ENCODE measurements around the gene SH3YL1. TPM values are rescaled to one million over a fixed set of nuclear protein-coding genes. Genes with fewer than 3 reads are reported as not detected.

Gene SH3YL1
- total RNA-seq, 1 donor from 2014 or later, result 120 TPM

DNA sequence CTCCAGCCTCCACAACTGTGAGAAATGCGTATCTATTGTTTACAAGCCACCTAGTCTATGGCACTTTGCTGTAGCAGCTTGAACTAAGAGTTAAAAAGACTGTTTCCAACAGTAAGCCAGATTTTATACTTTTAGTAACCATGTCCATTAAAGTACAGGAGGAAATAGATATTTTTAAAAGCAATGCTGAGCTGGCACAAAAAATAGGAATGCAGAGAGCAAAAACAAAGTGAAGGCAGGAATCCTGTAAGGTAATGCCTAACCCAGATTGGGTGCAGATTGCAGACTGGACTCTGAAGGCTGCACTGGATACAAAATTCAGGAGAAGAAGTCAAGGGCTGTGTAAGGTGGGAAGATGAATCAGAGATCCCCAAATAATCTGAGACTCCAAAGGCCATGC, 55.5 kb downstream of the SH3YL1 start:
- Mint-ChIP-seq H3K4me3 (ENCODE audit: low read depth) (no peak overlapping the region), H3K27me3 (peaks cover 28% of the 10 kb centered on the region), H3K27ac (no peak overlapping the region), H3K36me3 (ENCODE audit: insufficient read depth) (no peaks in the 10 kb centered on the region), H3K4me1 (ENCODE audit: low read depth) (peaks cover 2% of the 10 kb centered on the region), H3K9me3 (ENCODE audit: low read depth) (peaks cover 3% of the 10 kb centered on the region)
- DNase-seq (ENCODE audit: low spot score, unreplicated experiment), result no peak
- TF ChIP-seq, protein P1, sequence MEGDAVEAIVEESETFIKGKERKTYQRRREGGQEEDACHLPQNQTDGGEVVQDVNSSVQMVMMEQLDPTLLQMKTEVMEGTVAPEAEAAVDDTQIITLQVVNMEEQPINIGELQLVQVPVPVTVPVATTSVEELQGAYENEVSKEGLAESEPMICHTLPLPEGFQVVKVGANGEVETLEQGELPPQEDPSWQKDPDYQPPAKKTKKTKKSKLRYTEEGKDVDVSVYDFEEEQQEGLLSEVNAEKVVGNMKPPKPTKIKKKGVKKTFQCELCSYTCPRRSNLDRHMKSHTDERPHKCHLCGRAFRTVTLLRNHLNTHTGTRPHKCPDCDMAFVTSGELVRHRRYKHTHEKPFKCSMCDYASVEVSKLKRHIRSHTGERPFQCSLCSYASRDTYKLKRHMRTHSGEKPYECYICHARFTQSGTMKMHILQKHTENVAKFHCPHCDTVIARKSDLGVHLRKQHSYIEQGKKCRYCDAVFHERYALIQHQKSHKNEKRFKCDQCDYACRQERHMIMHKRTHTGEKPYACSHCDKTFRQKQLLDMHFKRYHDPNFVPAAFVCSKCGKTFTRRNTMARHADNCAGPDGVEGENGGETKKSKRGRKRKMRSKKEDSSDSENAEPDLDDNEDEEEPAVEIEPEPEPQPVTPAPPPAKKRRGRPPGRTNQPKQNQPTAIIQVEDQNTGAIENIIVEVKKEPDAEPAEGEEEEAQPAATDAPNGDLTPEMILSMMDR (IDR thresholded peaks at IDR 0.05; ENCODE audit: unreplicated experiment), result no peak

DNA sequence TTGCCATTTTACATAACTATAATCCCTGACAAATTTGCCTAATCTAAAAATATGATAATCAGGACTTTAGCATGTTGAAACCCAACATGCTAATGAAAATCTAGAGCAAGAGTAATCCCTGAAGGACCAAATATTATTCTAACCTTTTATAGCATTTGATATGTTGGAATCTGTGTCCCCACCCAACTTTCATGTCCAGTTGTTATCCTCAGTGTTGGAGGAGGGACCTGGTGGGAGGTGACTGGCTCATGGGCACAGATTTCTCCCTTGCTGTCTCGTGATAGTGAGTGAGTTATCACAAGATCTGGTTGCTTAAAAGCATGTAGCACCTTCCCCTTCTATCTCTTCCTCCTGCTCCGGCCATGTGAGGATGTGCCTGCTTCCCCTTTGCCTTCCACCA, 59.8 kb downstream of the SH3YL1 start:
- no peak for DNase-seq (ENCODE audit: low spot score, unreplicated experiment)
- Mint-ChIP-seq H3K36me3 (ENCODE audit: insufficient read depth) (no peaks in the 10 kb centered on the region), H3K4me3 (ENCODE audit: low read depth) (no peak overlapping the region), H3K27ac (no peak overlapping the region), H3K4me1 (ENCODE audit: low read depth) (no peaks in the 10 kb centered on the region), H3K9me3 (ENCODE audit: low read depth) (no peaks in the 10 kb centered on the region), H3K27me3 (peaks cover 18% of the 10 kb centered on the region)
- TF ChIP-seq, protein P1 (IDR thresholded peaks at IDR 0.05; ENCODE audit: unreplicated experiment), result no peak

DNA sequence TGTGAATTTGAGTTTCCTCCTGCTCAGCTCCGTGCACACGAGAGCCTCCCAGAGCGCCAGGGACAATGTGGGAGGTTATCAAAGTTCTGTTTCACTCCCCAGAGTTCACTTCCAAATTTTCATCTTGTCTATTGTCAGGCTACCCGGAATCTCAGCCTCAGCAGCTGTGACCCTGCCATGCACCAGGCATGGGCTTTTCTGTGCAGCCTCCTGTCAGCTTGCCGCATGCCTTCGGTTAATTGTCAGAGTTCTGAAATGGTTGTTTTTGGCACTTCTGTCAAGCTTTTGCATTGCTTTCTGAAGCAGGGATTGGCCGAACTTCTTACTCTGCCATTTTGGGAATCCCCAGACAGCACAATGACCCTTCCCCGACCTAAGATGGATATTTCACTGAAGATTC, 60.4 kb downstream of the SH3YL1 start:
- H3K9me3 Mint-ChIP-seq (ENCODE audit: low read depth), result no peaks in the 10 kb centered on the region
- no peak overlapping the region for H3K27ac Mint-ChIP-seq
- TF ChIP-seq, protein P1 (IDR thresholded peaks at IDR 0.05; ENCODE audit: unreplicated experiment), result no peak
- no peaks in the 10 kb centered on the region for H3K36me3 Mint-ChIP-seq (ENCODE audit: insufficient read depth)
- no peaks in the 10 kb centered on the region for H3K4me1 Mint-ChIP-seq (ENCODE audit: low read depth)
- DNase-seq (ENCODE audit: low spot score, unreplicated experiment), result no peak
- peaks cover 12% of the 10 kb centered on the region for H3K27me3 Mint-ChIP-seq
- H3K4me3 Mint-ChIP-seq (ENCODE audit: low read depth), result no peak overlapping the region

DNA sequence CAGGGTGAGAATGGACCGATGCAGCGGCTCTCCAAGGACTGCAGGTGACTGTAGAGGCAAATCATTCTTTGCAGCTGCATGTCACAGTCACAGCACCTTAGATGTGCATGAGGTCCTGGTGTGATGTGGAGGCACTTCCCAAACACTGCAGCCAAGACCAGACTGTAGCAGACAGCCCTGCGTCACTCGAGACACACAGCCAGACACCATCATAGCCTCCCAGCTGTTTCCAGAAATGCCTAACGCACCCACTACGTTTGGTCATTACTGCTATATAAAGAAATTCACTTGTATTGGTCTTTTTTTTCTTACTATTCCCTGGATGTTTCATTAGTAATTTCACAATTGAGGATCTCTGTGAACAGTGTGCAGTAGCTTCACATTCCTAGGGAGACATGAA, 60.9 kb downstream of the SH3YL1 start:
- Mint-ChIP-seq H3K36me3 (ENCODE audit: insufficient read depth) (no peaks in the 10 kb centered on the region), H3K4me1 (ENCODE audit: low read depth) (no peaks in the 10 kb centered on the region)

DNA sequence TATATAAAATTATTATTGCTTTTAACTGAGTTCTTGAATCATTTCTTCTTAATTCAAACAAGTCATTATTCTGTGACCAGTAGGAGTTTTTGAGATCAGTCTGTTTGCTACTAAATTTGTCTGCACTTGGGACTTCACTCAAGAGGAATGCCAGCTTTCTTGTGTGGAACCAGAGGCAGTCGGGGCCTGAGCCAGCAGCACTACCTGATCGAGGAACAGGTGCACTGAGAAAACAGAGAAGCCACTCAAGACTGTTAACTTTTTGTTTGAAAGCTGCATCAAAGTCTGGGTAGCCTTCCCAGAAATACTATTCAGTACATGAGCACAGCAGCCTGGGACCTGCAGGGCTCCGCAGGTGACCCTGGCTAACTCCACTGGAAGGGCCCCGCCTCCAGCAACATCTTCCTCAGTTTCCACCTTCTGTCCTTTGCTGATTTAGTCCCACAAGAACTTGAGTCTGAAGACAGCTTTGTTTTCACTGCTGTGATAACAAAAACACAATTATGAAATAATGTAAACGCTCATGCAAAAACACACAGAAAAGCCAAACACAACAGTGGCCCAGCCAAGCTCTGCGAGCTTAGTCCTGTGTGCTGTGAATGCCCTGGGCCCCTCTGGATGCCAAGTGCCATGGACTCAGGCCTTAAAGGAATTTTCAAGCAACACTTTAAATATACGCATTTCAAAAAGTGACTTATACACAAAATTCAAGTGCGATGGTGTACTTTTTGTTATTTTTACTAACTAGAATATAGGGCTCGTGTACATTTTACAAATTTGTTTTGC, 62.0 kb downstream of the SH3YL1 start:
- TF ChIP-seq, protein P1 (IDR thresholded peaks at IDR 0.05; ENCODE audit: unreplicated experiment), result no peak
- H3K4me3 Mint-ChIP-seq (ENCODE audit: low read depth), result no peak overlapping the region
- peaks cover 5% of the 10 kb centered on the region for H3K27me3 Mint-ChIP-seq
- H3K4me1 Mint-ChIP-seq (ENCODE audit: low read depth), result no peaks in the 10 kb centered on the region
- H3K36me3 Mint-ChIP-seq (ENCODE audit: insufficient read depth), result no peaks in the 10 kb centered on the region
- no peak overlapping the region for H3K27ac Mint-ChIP-seq
- no peaks in the 10 kb centered on the region for H3K9me3 Mint-ChIP-seq (ENCODE audit: low read depth)
- no peak for DNase-seq (ENCODE audit: low spot score, unreplicated experiment)

More for the DNA sequence above, 60.9 kb downstream of the SH3YL1 start:
- DNase-seq (ENCODE audit: low spot score, unreplicated experiment), result no peak
- no peak overlapping the region for H3K4me3 Mint-ChIP-seq (ENCODE audit: low read depth)
- H3K27ac Mint-ChIP-seq, result no peak overlapping the region
- peaks cover 7% of the 10 kb centered on the region for H3K27me3 Mint-ChIP-seq
- TF ChIP-seq, protein P1 (IDR thresholded peaks at IDR 0.05; ENCODE audit: unreplicated experiment), result no peak
- no peaks in the 10 kb centered on the region for H3K9me3 Mint-ChIP-seq (ENCODE audit: low read depth)

Data from progenitor cell of endocrine pancreas (in vitro differentiated cells).